DND-41 (cell line): ENCODE measurements around the gene SNX2.

Source experiments
- EZH2 ChIP-seq: IDR thresholded peaks from 3 replicates; pipeline ENCODE4 v1.6.1; 2012; ENCODE audit warnings: borderline replicate concordance, low read depth, mild to moderate bottlenecking, moderate library complexity, low read length, inconsistent platforms; ENCODE audit not compliant: severe bottlenecking
- TF ChIP-seq, protein P1 (sequence below): IDR thresholded peaks from 2 replicates; pipeline ENCODE4 v1.5.1; 2012; ENCODE audit warnings: borderline replicate concordance, low read length, moderate library complexity, mild to moderate bottlenecking; ENCODE audit not compliant: poor library complexity, severe bottlenecking; ENCODE audit errors: extremely low read depth

GRCh38 chr5:122810405-122810804 lies 35.5 kb downstream of the SNX2 start:
- no peak for TF ChIP-seq EZH2
- TF ChIP-seq, protein P1, sequence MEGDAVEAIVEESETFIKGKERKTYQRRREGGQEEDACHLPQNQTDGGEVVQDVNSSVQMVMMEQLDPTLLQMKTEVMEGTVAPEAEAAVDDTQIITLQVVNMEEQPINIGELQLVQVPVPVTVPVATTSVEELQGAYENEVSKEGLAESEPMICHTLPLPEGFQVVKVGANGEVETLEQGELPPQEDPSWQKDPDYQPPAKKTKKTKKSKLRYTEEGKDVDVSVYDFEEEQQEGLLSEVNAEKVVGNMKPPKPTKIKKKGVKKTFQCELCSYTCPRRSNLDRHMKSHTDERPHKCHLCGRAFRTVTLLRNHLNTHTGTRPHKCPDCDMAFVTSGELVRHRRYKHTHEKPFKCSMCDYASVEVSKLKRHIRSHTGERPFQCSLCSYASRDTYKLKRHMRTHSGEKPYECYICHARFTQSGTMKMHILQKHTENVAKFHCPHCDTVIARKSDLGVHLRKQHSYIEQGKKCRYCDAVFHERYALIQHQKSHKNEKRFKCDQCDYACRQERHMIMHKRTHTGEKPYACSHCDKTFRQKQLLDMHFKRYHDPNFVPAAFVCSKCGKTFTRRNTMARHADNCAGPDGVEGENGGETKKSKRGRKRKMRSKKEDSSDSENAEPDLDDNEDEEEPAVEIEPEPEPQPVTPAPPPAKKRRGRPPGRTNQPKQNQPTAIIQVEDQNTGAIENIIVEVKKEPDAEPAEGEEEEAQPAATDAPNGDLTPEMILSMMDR = no peak
